ENCODE measurements around the gene MED13L.
"Not testable (repeated sequence)": the region's sequence is repeated elsewhere in the genome, so short reads cannot be mapped to it uniquely, and the experiment has no call there.

MED13L gene

DNA sequence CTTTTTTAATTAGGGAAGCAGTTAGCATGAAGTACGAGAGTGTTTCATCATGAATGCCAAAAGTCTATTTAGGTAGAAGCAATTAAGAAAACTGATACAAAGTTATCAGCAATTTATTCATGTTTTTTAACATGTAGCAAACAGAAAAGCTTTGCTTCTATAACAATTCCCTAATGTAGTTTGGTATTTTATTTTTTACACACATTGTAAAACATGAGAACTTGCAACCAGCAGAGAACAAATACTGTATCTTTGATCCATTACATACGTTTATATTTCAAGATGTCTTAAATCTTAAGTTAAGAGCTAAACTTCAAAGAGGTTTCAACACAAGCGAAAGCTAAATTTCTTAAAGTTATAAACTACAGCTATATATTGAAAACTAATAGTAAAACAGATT, 39.3 kb downstream of the MED13L start:
- DNase-seq (ENCODE audit: low spot score): no peak
- H3K27ac ChIP-seq (ENCODE audit: poor library complexity, severe bottlenecking): no peak overlapping the region
- TF ChIP-seq, protein P1, sequence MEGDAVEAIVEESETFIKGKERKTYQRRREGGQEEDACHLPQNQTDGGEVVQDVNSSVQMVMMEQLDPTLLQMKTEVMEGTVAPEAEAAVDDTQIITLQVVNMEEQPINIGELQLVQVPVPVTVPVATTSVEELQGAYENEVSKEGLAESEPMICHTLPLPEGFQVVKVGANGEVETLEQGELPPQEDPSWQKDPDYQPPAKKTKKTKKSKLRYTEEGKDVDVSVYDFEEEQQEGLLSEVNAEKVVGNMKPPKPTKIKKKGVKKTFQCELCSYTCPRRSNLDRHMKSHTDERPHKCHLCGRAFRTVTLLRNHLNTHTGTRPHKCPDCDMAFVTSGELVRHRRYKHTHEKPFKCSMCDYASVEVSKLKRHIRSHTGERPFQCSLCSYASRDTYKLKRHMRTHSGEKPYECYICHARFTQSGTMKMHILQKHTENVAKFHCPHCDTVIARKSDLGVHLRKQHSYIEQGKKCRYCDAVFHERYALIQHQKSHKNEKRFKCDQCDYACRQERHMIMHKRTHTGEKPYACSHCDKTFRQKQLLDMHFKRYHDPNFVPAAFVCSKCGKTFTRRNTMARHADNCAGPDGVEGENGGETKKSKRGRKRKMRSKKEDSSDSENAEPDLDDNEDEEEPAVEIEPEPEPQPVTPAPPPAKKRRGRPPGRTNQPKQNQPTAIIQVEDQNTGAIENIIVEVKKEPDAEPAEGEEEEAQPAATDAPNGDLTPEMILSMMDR (IDR thresholded peaks at IDR 0.05; ENCODE audit: poor library complexity, severe bottlenecking): no peak
- H3K4me3 ChIP-seq (ENCODE audit: severe bottlenecking): no peak overlapping the region
- no peak for ATAC-seq (ENCODE audit: low read depth)
- H3K4me1 ChIP-seq (ENCODE audit: insufficient read depth, poor library complexity, severe bottlenecking): peaks cover 11% of the 10 kb centered on the region
- H3K27me3 ChIP-seq (ENCODE audit: insufficient read depth, poor library complexity, severe bottlenecking): no peaks in the 10 kb centered on the region
- no peaks in the 10 kb centered on the region for H3K9me3 ChIP-seq (ENCODE audit: severe bottlenecking)
- H3K36me3 ChIP-seq (ENCODE audit: low read depth): peaks cover 3% of the 10 kb centered on the region

DNA sequence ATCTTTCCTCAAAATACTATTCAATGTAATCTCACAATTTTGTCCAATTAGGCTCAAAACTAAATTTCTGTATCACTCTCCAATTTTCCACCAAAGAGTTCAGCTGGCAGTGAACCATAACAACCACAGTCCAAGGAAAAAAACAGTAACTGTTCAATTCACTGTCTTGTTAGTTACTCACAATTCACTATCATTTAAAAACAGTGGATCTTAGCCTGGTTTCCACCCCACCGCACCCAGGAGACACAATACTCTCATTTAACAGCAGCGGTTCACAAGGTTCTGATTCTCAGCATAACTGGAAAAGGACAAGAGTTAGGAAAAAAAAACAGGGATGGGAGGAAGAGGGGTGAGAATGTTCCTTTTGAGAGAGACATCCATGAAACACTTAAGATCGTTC, 40.5 kb downstream of the MED13L start:
- Histone ChIP-seq H3K4me1 (ENCODE audit: insufficient read depth, poor library complexity, severe bottlenecking) (peaks cover 11% of the 10 kb centered on the region), H3K4me3 (ENCODE audit: severe bottlenecking) (no peak overlapping the region), H3K27ac (ENCODE audit: poor library complexity, severe bottlenecking) (no peak overlapping the region), H3K27me3 (ENCODE audit: insufficient read depth, poor library complexity, severe bottlenecking) (no peaks in the 10 kb centered on the region), H3K36me3 (ENCODE audit: low read depth) (peaks cover 3% of the 10 kb centered on the region), H3K9me3 (ENCODE audit: severe bottlenecking) (no peaks in the 10 kb centered on the region)
- ATAC-seq (ENCODE audit: low read depth) (no peak), DNase-seq (ENCODE audit: low spot score) (no peak)
- TF ChIP-seq, protein P1 (IDR thresholded peaks at IDR 0.05; ENCODE audit: poor library complexity, severe bottlenecking): no peak

DNA sequence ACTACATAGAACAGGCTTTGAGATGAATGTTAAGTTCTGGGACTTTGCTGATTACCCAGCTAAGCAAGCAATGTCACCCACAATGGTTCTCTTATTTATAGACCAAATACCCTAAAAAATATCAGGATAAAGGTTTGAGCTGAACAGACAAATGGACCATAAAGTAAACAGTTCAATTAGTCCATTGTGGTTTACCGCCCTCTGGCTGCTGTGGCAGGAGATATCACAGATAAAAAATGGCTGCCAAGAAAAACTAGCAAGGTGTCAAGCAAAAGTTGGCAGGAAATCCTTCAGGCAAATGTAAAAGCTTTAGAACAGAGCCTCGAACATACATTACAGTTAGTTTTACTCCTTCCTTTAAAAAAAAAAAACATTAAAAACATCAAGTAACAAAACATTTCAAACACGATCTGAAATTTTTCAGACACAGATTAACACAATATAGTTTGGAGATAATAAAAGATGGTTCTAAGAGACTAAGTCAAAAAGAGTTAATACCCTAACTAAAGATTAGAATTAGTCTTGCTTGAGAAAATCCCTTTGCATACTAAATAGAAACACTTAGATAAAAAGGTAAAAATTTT, 41.3 kb downstream of the MED13L start:
- H3K4me3 ChIP-seq (ENCODE audit: severe bottlenecking): no peak overlapping the region
- no peaks in the 10 kb centered on the region for H3K27me3 ChIP-seq (ENCODE audit: insufficient read depth, poor library complexity, severe bottlenecking)
- TF ChIP-seq, protein P1 (IDR thresholded peaks at IDR 0.05; ENCODE audit: poor library complexity, severe bottlenecking): peak; percentile 91
- peaks cover 3% of the 10 kb centered on the region for H3K36me3 ChIP-seq (ENCODE audit: low read depth)
- no peak overlapping the region for H3K27ac ChIP-seq (ENCODE audit: poor library complexity, severe bottlenecking)
- DNase-seq (ENCODE audit: low spot score) (no peak), ATAC-seq (ENCODE audit: low read depth) (peak; percentile 55; the same call in 2 of the 3 replicates)
- H3K9me3 ChIP-seq (ENCODE audit: severe bottlenecking): no peaks in the 10 kb centered on the region
- H3K4me1 ChIP-seq (ENCODE audit: insufficient read depth, poor library complexity, severe bottlenecking): peaks cover 5% of the 10 kb centered on the region

DNA sequence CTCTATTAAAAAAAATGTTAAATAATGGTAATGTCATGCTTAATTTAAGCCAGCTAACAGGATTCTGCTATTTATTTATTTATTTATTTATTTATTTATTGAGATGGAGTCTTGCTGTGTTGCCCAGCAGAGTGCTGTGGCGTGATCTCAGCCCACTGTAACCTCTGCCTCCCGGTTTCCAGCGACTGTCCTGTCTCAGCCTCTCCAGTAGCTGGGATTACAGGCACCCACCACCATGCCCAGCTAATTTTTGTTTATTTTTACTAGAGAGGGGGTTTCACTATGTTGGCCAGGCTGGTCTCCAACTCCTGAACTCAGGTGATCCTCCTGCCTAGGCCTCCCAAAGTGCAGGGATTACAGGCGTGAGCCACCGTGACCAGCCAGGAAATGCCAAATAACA, 43.3 kb downstream of the MED13L start:
- H3K27me3 ChIP-seq (ENCODE audit: insufficient read depth, poor library complexity, severe bottlenecking); H3K4me1 ChIP-seq (ENCODE audit: insufficient read depth, poor library complexity, severe bottlenecking); ATAC-seq (ENCODE audit: low read depth); H3K27ac ChIP-seq (ENCODE audit: poor library complexity, severe bottlenecking); DNase-seq (ENCODE audit: low spot score); H3K4me3 ChIP-seq (ENCODE audit: severe bottlenecking); H3K9me3 ChIP-seq (ENCODE audit: severe bottlenecking): not testable (repeated sequence)
- peaks cover 19% of the 10 kb centered on the region for H3K36me3 ChIP-seq (ENCODE audit: low read depth)

DNA sequence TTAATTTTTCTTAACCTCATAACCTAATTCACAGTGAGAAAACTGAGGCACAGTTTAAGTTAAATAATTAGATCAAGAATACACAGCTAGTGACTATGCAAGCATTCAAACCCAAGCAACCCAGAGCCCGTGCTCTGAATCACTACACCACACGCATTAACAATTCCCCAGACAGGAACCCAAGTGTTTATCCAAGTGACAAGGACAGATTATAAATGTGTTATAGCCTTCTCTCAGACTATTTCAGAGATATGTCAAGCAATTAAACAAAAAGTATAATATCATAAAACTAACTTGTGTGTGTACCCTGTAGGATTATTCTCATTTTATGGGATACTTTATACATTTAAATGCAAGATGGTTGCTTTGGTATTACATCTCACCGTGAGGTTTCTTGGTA, 43.8 kb downstream of the MED13L start:
- Histone ChIP-seq H3K27ac (ENCODE audit: poor library complexity, severe bottlenecking) (no peak overlapping the region), H3K4me3 (ENCODE audit: severe bottlenecking) (no peak overlapping the region), H3K36me3 (ENCODE audit: low read depth) (peaks cover 19% of the 10 kb centered on the region), H3K27me3 (ENCODE audit: insufficient read depth, poor library complexity, severe bottlenecking) (no peaks in the 10 kb centered on the region), H3K4me1 (ENCODE audit: insufficient read depth, poor library complexity, severe bottlenecking) (peaks cover 5% of the 10 kb centered on the region), H3K9me3 (ENCODE audit: severe bottlenecking) (no peaks in the 10 kb centered on the region)
- ATAC-seq (ENCODE audit: low read depth) (no peak), DNase-seq (ENCODE audit: low spot score) (no peak)
- TF ChIP-seq, protein P1 (IDR thresholded peaks at IDR 0.05; ENCODE audit: poor library complexity, severe bottlenecking): no peak
